Measurements from ENCODE around the gene SHF. TPM values are rescaled to one million over a fixed set of nuclear protein-coding genes. Genes with fewer than 3 reads are reported as not detected.

SHF gene
- total and polyA plus RNA-seq, 2 donors (not counting 3 experiments of a cell fraction or from before 2014, with no cell fraction given): 2.8 to 5.2 TPM

GRCh38 chr15:45174577-45174976, 13.2 kb downstream of the SHF start:
- no peak for DNase-seq (ENCODE audit: low read depth, low spot score)
- dilution Hi-C loops (cut with MboI; ENCODE audit: extremely low pct_ligation_motif_present, low sequenced_read_pairs) (no loop called here), intact Hi-C loops (cut with micrococcal nuclease) (no loop called here)
- no peak overlapping the region for H3K9ac ChIP-seq (replicated peaks; ENCODE audit: extremely low read depth, insufficient read depth, low read length)
- no peak for TF ChIP-seq EZH2 (IDR thresholded peaks at IDR 0.05; ENCODE audit: borderline replicate concordance, low read depth, low read length, severe bottlenecking)
- no peak for TF ChIP-seq CTCF (IDR thresholded peaks at IDR 0.05; ENCODE audit: extremely low read depth in 1 of 2, insufficient read depth in 1 of 2, low read depth in 1 of 2, low read length in 2 of 2)
- no peak for TF ChIP-seq FOS (IDR thresholded peaks at IDR 0.05; ENCODE audit: borderline replicate concordance, insufficient read depth, low read length)
- no peak for TF ChIP-seq MYC (IDR thresholded peaks at IDR 0.05; ENCODE audit: low read depth, low read length)
- TF ChIP-seq JUN (IDR thresholded peaks at IDR 0.05; ENCODE audit: borderline replicate concordance, insufficient read depth, insufficient read length, low read depth): no peak
- no peak for TF ChIP-seq MAX (IDR thresholded peaks at IDR 0.05; ENCODE audit: insufficient read depth, insufficient read length)
- H3K9me3 ChIP-seq (replicated peaks; ENCODE audit: control insufficient read depth, insufficient read depth, low read length): no peaks in the 10 kb centered on the region
- H3K27me3 ChIP-seq (ENCODE audit: control insufficient read depth in 2 of 2, insufficient read depth in 2 of 2, low read length in 2 of 2): no peaks in the 10 kb centered on the region
- BruUV-seq (replicated peaks): no TSS peak
- POLR2A ChIA-PET: no interaction called here
- no peak overlapping the region for H2AFZ ChIP-seq (ENCODE audit: low read depth, low read length)
- no peaks in the 10 kb centered on the region for H3K36me3 ChIP-seq (ENCODE audit: control insufficient read depth in 2 of 2, extremely low read depth in 1 of 2, insufficient read depth in 2 of 2, low read length in 2 of 2)
- no peaks in the 10 kb centered on the region for H3K9me1 ChIP-seq (replicated peaks; ENCODE audit: control insufficient read depth, extremely low read depth, insufficient read depth, low read length)
- no peaks in the 10 kb centered on the region for H3K4me1 ChIP-seq (ENCODE audit: control insufficient read depth, extremely low read depth, insufficient read depth, low read length)
- H4K20me1 ChIP-seq (replicated peaks; ENCODE audit: control insufficient read depth, extremely low read depth, insufficient read depth, low read length): no peaks in the 10 kb centered on the region
- H3K4me2 ChIP-seq (ENCODE audit: insufficient read depth, low read length): no peak overlapping the region
- no peaks in the 10 kb centered on the region for H3K79me2 ChIP-seq (ENCODE audit: control insufficient read depth, insufficient read depth, low read length)
- no peak overlapping the region for H3K27ac ChIP-seq (ENCODE audit: insufficient read depth, low read depth, low read length)
- CTCF ChIA-PET: interaction anchor here (1.4 to 2.7 kb wide), 3 partner anchors 10 to 12 kb away, joined by 3 to 11 read pairs (median 5); no protein-coding TSS in a partner anchor
- H3K4me3 ChIP-seq (replicated peaks in 1 of 3; ENCODE audit: insufficient read depth in 1 of 3, low read depth in 1 of 3, low read length in 3 of 3): no peak overlapping the region
- no peak for FAIRE-seq

Data from endothelial cell of umbilical vein (primary cell).